GM04504 (cell line): ENCODE data around the gene PERCC1.
"Not testable (repeated sequence)": the region's sequence is repeated elsewhere in the genome, so short reads cannot be mapped to it uniquely, and the experiment has no call there.

Source experiments
- DNase-seq: peaks from one replicate; pipeline ENCODE4 v3.0.0-alpha.2; 2012; ENCODE audit warnings: low read depth

PERCC1 gene

DNA sequence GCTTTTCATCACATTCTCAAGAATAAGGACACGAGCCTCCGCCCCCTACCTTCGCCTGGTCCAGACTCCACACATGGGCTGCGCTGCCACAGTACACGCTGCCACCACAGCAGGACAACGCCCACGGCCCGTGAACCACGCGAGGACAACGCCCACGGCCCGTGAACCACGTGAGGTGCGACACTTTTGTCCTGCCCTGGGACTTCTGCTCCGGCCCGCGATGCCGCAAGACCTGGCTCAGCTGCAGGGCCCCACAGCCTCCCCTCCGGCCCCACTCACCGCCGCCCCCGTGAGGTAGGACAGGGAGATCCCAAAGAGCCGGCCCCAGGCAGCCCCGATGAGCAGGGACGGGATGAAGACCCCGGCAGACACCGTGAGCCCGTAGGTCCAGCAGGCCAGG lies 19.3 kb downstream of the PERCC1 start:
- DNase-seq: no peak

DNA sequence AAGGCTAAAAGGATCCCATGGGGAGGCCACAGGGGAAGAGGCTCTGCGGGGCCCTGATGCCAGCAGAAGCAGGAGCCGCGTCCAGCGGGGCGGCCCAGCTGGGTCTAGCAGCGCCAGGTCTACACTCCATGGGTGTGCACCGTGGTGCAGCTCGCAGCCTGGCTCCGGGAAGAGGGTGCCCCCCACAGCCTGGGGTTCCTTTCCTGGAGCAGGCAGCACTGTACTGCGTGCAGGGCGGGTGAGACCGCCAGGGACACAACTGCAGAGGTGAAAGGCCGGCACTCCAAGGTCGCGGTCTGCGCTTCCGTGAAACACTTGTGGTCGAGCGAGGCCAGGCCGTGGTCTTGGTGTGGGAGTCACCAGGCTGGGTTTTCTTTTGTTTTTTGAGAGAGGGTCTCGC lies 20.0 kb downstream of the PERCC1 start:
- no peak for DNase-seq

- no peak for DNase-seq
Observed at GRCh38 chr16:1451702-1452392, 21.0 kb downstream of the PERCC1 start.

DNA sequence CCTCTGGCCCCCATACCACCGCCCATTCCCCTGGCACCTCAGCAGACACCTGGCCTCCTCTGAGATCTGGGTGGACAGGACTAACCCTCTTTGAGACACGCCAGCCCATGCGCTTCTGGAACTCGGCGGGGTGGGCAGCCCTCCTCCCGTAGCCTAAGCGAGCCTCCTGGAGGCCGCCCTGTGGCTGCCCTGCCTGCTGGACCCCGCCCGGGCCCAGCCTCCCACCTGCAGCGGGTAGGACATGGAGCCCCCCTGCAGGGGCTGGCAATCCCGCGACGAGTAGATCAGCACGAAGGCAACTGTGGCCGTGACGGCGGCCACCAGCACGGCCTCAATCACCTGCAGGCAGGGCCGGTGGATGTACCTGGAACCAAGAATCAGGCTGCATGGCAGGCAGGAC lies 21.7 kb downstream of the PERCC1 start:
- DNase-seq: no peak

DNA sequence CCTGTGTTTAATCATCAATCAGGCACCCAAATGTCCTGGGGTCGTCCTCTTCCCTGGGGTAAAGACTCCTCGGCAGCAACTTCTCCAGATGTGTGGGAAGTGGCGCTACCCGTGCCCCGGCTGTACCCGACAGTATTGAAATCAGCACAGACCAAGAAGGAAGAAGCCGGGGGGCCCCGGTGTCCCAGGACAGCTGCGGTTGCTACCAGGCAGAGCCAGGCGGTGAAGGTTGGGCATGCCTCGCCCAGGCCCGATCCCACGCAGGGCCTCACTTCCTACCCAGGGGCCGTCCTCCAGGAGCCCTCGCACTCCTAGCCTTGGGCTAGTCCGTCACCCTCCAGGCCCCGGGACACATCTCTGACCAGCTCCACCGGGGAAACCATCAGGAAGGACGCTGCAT lies 22.4 kb downstream of the PERCC1 start:
- DNase-seq: no peak

DNA sequence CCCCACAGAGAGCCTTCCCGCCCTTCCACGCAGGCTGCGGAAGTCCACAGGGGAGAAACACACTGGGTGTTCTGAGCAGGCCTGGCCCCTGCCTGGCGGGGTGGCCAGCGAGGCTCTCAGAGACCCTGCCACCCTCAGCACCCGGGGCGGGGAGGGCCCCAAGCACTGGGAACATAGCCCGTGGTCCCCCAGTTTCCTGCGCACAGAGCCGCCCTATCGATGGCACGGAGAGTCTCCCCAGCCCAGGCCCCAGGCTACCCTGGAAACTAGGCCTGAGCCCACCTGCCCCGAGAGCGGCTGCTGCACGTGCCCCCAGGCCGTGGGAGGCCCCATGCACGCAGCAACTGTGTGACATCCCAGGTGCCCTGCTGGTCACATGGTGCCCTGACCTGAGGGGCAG lies 23.7 kb downstream of the PERCC1 start:
- DNase-seq: no peak

GRCh38 chr16:1455190-1456171 lies 24.6 kb downstream of the PERCC1 start:
- DNase-seq: no peak

GRCh38 chr16:1456951-1457350 lies 26.1 kb downstream of the PERCC1 start:
- no peak for DNase-seq

- no peak for DNase-seq
Observed at GRCh38 chr16:1457489-1458245, 26.8 kb downstream of the PERCC1 start.

- no peak for DNase-seq
Observed at GRCh38 chr16:1458336-1458976, 27.6 kb downstream of the PERCC1 start.

DNA sequence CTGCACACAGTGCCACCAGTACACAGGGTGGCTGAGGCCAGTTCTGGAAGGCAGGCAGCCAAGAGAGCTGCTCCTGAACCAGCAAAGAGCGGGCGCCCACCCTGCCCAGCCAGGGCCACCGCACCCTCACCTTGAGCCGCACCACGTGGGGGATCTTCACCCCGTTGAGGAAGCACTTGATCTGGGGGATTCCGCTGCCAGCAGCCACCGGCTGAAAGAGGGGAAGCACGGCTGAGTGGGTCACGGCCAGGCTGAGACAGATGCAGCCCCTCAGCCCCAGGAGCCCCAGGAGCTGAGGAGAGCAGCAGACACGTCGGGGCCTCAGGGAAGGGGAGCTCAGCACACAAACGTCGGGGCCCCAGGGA lies 28.1 kb downstream of the PERCC1 start:
- no peak for DNase-seq

DNA sequence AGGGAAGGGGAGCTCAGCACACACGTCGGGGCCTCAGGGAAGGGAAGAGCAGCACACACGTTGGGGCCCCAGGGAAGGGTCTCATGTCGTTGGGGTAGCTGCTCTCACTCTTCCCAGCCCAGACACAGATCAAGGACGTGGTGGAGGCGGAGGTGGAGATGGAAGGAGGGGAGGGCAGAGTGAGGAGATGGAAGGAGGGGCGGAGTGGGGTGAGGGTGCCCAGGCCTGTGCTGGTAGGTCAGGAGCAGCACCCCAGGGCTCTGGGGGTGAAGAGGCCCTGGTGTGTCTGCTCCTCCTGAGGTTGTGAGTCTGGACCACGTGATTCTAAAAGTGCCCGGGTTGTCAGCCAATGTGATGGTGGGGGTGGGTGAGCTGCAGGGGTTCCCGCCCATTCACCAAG lies 29.1 kb downstream of the PERCC1 start:
- DNase-seq: no peak

DNA sequence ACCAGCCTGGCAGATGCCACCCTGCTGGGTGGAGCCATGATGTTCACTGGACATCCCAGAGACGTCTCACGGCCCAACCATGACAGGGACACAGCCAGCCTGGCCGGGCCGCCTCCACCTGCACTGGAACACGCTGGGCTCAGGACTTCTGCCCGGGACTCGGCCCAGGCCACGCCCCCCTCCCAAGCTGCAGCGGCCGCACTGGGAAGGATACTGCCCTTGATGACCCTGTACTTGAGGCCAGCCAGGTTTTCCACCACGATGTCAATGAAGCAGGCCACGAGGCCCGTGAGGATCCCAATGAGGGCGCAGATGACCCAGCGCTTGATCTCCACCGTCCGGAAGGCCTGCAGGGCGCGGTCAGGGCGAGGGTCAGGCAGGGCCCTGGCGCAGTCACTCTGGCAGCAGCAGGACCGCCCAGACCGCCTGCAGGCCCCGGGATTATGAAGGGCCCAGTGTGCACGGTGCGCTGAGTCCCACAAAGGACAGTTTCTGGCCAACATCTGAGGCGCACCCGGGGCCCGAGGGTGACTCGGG lies 29.8 kb downstream of the PERCC1 start:
- no peak for DNase-seq

GRCh38 chr16:1461146-1461545 lies 30.3 kb downstream of the PERCC1 start:
- no peak for DNase-seq

DNA sequence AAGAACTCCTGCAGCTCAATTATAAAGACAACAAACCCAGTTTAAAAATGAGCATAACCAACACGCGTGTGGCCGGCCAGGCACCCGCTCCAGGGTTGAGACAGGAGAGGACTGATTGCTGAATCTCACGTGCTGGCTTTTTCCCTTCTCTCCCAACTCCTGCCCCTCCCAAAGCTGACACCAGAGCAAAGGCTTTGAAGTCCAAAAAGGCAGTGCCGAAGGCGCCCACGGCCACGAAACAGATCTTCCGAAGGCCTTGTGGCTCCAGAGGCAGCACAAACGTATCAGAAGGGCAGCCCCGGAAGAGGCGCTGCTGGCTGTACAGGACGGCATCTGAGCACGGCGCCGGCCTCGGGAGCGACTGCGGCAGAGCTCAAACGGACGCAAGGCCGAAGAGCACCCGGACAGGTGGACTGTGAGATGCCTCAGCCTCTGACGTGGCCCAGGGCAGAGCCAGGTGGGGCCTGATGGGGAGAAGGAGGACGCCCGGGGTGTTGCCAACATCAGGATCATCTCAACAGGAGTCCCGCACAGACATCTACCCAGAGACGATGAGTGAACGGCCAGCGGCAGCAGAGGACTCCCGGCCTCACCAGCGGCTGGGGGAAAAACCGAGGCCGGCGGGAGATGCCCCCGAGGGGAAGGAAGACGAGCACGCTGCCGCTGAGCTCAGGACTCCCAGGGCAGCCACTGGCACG lies 33.5 kb downstream of the PERCC1 start:
- DNase-seq: no peak

DNA sequence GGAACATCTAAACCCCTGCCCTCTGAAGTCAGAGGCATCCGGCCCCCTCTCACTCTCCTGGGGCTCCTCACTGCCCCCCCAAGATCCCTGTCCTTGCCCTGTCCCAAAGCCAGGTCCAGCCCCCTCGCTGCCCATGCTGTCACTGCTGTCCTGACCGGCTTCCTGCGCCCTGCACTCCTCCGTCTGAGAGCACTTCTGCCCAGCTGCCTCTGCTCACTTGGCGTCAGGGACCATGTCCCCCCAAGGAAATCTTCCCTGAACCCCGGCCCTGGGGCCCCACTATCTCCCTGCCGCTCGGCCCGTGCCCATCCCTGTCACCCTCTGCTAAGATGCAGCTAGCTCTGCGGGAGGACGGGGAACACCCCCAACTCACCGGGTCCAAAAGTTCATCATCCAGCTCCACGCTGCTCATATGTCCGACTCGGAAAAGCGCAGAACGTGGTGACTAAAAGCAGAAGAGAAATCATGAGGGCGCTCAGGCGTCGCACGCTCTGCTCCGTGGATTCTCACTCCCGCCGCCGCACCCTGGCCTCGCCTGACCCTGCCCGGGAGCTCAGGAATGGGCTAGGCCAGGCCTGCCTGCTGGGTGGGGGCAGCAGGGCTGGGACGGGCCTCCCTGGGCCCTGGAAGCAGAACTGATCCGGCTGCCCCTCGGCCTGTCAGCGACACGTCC lies 34.2 kb downstream of the PERCC1 start:
- DNase-seq: no peak

- DNase-seq: no peak
Observed at GRCh38 chr16:1465567-1465915, 34.7 kb downstream of the PERCC1 start.

DNA sequence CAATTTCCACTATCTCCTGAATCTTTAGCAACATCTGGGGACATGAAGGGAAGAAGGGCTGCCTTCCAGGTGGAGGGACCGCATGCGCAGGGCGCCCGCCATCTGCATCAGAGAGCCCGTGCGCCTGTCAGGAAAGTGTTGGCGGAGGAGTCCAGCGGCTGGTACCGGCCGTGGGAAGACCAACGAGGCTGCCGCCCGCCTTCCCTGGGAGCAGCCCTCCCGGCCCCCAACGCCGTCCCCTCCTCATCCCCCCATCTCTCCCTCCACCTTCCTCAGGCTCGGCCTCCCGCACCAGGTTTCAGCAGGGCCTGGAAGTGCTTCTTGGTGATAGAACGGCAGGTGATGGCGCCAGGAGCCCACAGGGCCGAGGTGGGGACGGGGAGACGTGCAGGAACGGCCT lies 35.2 kb downstream of the PERCC1 start:
- DNase-seq: no peak

DNA sequence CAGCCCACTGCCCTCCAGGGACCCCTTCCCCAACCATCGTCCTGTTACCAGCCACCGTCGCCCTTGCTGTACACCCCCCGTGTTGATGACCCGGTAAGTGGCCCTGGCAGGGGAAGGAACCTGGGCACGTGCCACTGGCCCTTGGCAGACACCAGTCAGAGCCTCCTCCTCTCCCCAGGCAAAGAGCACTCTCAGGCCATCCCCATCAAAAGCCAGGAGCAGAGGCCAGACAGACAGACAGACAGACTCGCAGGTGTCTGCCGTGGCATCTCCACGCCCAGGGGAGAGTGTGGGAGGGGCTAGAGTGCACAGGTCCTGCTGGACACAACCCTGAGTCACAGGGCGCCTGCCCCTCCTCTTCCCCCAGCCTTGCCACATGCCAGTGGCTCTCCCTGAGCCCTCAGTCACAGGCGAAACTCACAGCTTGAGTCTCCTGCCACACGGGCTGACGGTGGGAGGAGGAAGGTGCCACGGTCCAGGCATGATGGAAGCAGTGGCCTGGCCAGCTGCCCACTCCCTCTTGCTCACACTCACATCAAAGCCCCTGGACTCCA lies 36.2 kb downstream of the PERCC1 start:
- no peak for DNase-seq

DNA sequence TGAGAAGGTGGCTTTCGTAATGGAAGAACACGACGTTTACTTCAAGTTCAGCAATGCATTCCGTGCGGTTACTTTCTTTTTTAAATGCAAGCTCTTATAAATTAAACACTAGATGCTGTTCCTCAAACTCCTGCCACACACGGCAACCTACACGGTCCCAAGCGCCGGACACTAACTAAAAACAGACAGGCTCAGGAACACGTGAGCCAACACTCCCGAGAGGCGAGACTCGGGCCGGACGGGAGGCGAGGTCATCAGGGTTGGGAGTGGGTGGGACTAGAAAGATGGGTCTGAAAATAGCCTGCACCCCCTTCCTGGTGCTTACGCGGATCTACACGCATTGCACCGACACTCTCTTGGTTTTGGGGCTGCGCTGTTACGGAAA lies 37.5 kb downstream of the PERCC1 start:
- no peak for DNase-seq

- not testable (repeated sequence) for DNase-seq
Observed at GRCh38 chr16:1469141-1469540, 38.3 kb downstream of the PERCC1 start.
